Hepatocyte (in vitro differentiated cells): ENCODE measurements around the gene STX7. TPM values are rescaled to one million over a fixed set of nuclear protein-coding genes. Genes with fewer than 3 reads are reported as not detected.

Experiments used
- DNase-seq: peaks from one replicate; pipeline ENCODE4 v3.0.0-alpha.2; 2016; ENCODE audit warnings: low spot score
- H2AFZ ChIP-seq: fragments of 200-600 bp; sonication (generic); 2 replicates; pipeline ENCODE4 v1.6.0; 2016; ENCODE audit warnings: antibody characterized with exemption, mild to moderate bottlenecking
- H3K27ac ChIP-seq: fragments of 200-600 bp; sonication (generic); 2 replicates; pipeline ENCODE4 v1.5.1; 2016; ENCODE audit warnings: mild to moderate bottlenecking
- H3K27me3 ChIP-seq: fragments of 200-600 bp; sonication (generic); 2 replicates; pipeline ENCODE4 v1.6.1; 2016
- H3K36me3 ChIP-seq: fragments of 200-600 bp; sonication (generic); replicated peaks from 2 replicates; pipeline ENCODE4 v1.5.1; 2016; ENCODE audit warnings: low read depth; ENCODE audit not compliant: insufficient read depth
- H3K4me1 ChIP-seq: fragments of 200-600 bp; sonication (generic); 2 replicates; pipeline ENCODE4 v1.5.1; 2016; ENCODE audit warnings: mild to moderate bottlenecking, moderate library complexity; ENCODE audit not compliant: insufficient read depth
- H3K4me2 ChIP-seq: fragments of 200-600 bp; sonication (generic); 2 replicates; pipeline ENCODE4 v1.6.0; 2016
- H3K4me3 ChIP-seq: fragments of 200-600 bp; sonication (generic); 2 replicates; pipeline ENCODE4 v1.5.1; 2016; ENCODE audit warnings: mild to moderate bottlenecking
- H3K79me2 ChIP-seq: fragments of 200-600 bp; sonication (generic); 2 replicates; pipeline ENCODE4 v1.6.0; 2017; ENCODE audit warnings: mild to moderate bottlenecking
- H3K9me2 ChIP-seq: fragments of 200-600 bp; sonication (generic); replicated peaks from 2 replicates; pipeline ENCODE4 v1.6.0; 2017; ENCODE audit warnings: mild to moderate bottlenecking; ENCODE audit not compliant: insufficient read depth
- H3K9me3 ChIP-seq: fragments of 200-600 bp; sonication (generic); 2 replicates; pipeline ENCODE4 v1.5.1; 2016; ENCODE audit warnings: low read depth, mild to moderate bottlenecking
- H4K20me1 ChIP-seq: fragments of 200-600 bp; sonication (generic); 2 replicates; pipeline ENCODE4 v1.6.0; 2016; ENCODE audit warnings: mild to moderate bottlenecking; ENCODE audit not compliant: insufficient read depth, poor library complexity, severe bottlenecking
- CTCF ChIP-seq: fragments of 200-600 bp; sonication (generic); IDR thresholded peaks from 2 replicates; pipeline ENCODE4 v1.5.1; 2016; ENCODE audit warnings: antibody characterized with exemption, mild to moderate bottlenecking; ENCODE audit not compliant: poor library complexity
- EZH2 ChIP-seq: fragments of 200-600 bp; sonication (generic); IDR thresholded peaks from 2 replicates; pipeline ENCODE4 v1.6.1; 2016; ENCODE audit warnings: antibody characterized with exemption, mild to moderate bottlenecking, borderline replicate concordance
- EZH2phosphoT487 ChIP-seq: fragments of 200-600 bp; sonication (generic); IDR thresholded peaks from one replicate; pipeline ENCODE4 v1.6.1; 2018; ENCODE audit warnings: antibody characterized with exemption, mild to moderate bottlenecking, low read depth, moderate library complexity; ENCODE audit not compliant: unreplicated experiment, severe bottlenecking
- WGBS: methylation state at CpG from one replicate; pipeline ENCODE4 v1.1.6; 2016; ENCODE audit warnings: low lambda C conversion rate; ENCODE audit errors: missing lambda C conversion rate; 5-methylcytosine and 5-hydroxymethylcytosine counted together
- polyA plus RNA-seq: library from polyadenylated mRNA; unstranded; fragments of >200 nt; fragmentation: Nextera tagmentation; extraction: Ambion mirVana; gene quantifications from 2 replicates; pipeline ENCODE4 v1.2.1, GENCODE V29; 2016
- total RNA-seq: library from RNA; depleted of rRNA; stranded (reverse); fragments of >200 nt; gene quantifications from 2 replicates; pipeline ENCODE4 v1.2.3, GENCODE V29; 2014

Gene STX7
- total and polyA plus RNA-seq, 2 experiments from 2014 or later = 38.4 to 39.3 TPM

- no peaks in the 10 kb centered on the region for H3K4me1 ChIP-seq
- no peak overlapping the region for H3K27ac ChIP-seq
- H3K4me2 ChIP-seq = no peak overlapping the region
- peaks cover 37% of the 10 kb centered on the region for H3K79me2 ChIP-seq
- H3K36me3 ChIP-seq = no peaks in the 10 kb centered on the region
- no peak for DNase-seq
- TF ChIP-seq EZH2phosphoT487 = no peak
- peaks cover 23% of the 10 kb centered on the region for H4K20me1 ChIP-seq
- no peaks in the 10 kb centered on the region for H3K27me3 ChIP-seq
- no peaks in the 10 kb centered on the region for H3K9me3 ChIP-seq
- no peaks in the 10 kb centered on the region for H3K9me2 ChIP-seq
- 79% methylated on average over 4 of the region's 4 CpGs for WGBS
- H2AFZ ChIP-seq = no peak overlapping the region
- no peak overlapping the region for H3K4me3 ChIP-seq
Observed at GRCh38 chr6:132476688-132477087, 36.2 kb downstream of the STX7 start.

- Histone ChIP-seq H3K27me3 (no peaks in the 10 kb centered on the region), H3K9me3 (no peaks in the 10 kb centered on the region), H3K36me3 (no peaks in the 10 kb centered on the region), H4K20me1 (peaks cover 22% of the 10 kb centered on the region), H3K4me1 (no peaks in the 10 kb centered on the region), H3K27ac (no peak overlapping the region), H3K4me3 (no peak overlapping the region), H2AFZ (no peak overlapping the region), H3K9me2 (no peaks in the 10 kb centered on the region), H3K4me2 (no peak overlapping the region), H3K79me2 (peaks cover 34% of the 10 kb centered on the region)
- DNase-seq = no peak
- TF ChIP-seq CTCF (no peak), EZH2phosphoT487 (no peak), EZH2 (no peak)
- 86% methylated on average over 1 of the region's 1 CpG for WGBS
Observed at GRCh38 chr6:132475925-132476324, 37.0 kb downstream of the STX7 start.

- no peaks in the 10 kb centered on the region for H3K9me2 ChIP-seq
- no peak overlapping the region for H3K4me3 ChIP-seq
- no peaks in the 10 kb centered on the region for H3K9me3 ChIP-seq
- no peak overlapping the region for H3K4me2 ChIP-seq
- H3K27me3 ChIP-seq = no peaks in the 10 kb centered on the region
- H3K36me3 ChIP-seq = no peaks in the 10 kb centered on the region
- H3K79me2 ChIP-seq = peaks cover 8% of the 10 kb centered on the region
- no peak overlapping the region for H3K27ac ChIP-seq
- WGBS = 80% methylated on average over 3 of the region's 3 CpGs
- H2AFZ ChIP-seq = no peak overlapping the region
- no peaks in the 10 kb centered on the region for H3K4me1 ChIP-seq
- H4K20me1 ChIP-seq = peaks cover 3% of the 10 kb centered on the region
- no peak for DNase-seq
- TF ChIP-seq EZH2phosphoT487 (no peak), CTCF (no peak), EZH2 (no peak)
Observed at GRCh38 chr6:132471787-132472186, 41.1 kb downstream of the STX7 start.

- TF ChIP-seq CTCF = no peak
- no peak for TF ChIP-seq EZH2phosphoT487
- no peak for TF ChIP-seq EZH2
- no peak overlapping the region for H3K27ac ChIP-seq
- no peaks in the 10 kb centered on the region for H3K9me2 ChIP-seq
- no peaks in the 10 kb centered on the region for H3K27me3 ChIP-seq
- H4K20me1 ChIP-seq = no peaks in the 10 kb centered on the region
- H3K79me2 ChIP-seq = no peaks in the 10 kb centered on the region
- no peak overlapping the region for H2AFZ ChIP-seq
- 92% methylated on average over 3 of the region's 3 CpGs for WGBS
- H3K4me3 ChIP-seq = no peak overlapping the region
- H3K4me2 ChIP-seq = no peak overlapping the region
- H3K9me3 ChIP-seq = no peaks in the 10 kb centered on the region
- H3K4me1 ChIP-seq = peaks cover 5% of the 10 kb centered on the region
- H3K36me3 ChIP-seq = no peaks in the 10 kb centered on the region
- DNase-seq = no peak
Observed at GRCh38 chr6:132466952-132467351, 46.0 kb downstream of the STX7 start.
